GM19023 (cell line): ENCODE data around the gene C21orf91.
A peak's percentile ranks its signal among the peaks of the same experiment; 100 is the strongest.

Source experiments
- ATAC-seq: cut with Tn5 transposase; IDR thresholded peaks from one replicate; pipeline ENCODE4 v1.9.1; 2021; ENCODE audit warnings: mild to moderate bottlenecking, moderate library complexity; ENCODE audit not compliant: unreplicated experiment

C21orf91 gene

DNA sequence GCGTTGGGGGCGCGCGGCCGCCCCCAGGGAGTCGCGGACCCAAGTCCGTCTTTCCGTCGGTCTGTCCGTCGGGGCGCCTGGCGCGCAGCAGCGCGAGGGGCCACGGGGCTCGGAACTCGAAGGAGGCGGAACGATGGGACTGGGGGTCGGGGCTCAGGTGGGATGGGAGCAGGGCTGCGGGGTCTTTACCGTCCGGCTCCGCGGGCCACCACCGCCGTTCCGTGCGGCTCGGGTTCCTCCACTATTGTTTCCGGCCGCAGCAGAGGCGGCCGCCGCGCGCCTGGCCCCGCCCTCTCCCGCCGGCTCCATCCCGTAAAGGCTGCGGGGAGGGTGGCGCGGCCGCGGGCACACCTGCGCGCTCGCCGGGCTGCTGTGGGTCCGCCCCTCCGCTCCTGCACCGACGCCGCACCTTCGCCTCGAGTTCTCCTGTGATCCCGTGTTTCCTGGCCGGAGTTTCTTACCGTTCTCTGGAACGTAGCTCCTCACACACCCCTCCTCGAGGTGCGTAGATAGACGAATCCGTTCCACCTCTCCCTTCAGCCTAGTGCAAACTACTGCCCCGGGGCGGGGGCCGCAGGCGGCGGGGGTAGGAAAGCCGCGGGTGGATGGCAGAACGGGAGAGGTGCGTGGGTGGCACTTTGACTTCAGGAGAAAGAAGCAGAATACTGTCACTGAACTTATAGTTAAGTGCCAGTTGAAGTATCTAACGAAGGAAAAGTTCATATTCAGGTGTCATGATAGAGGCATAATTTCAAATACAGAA, at the start of gene C21orf91:
C21orf91 (minus strand) TSS at position 243 of the 763 bp plus-strand sequence. CDS start 1,038 bp downstream, outside the sequence.
- peak; percentile 88 for ATAC-seq

DNA sequence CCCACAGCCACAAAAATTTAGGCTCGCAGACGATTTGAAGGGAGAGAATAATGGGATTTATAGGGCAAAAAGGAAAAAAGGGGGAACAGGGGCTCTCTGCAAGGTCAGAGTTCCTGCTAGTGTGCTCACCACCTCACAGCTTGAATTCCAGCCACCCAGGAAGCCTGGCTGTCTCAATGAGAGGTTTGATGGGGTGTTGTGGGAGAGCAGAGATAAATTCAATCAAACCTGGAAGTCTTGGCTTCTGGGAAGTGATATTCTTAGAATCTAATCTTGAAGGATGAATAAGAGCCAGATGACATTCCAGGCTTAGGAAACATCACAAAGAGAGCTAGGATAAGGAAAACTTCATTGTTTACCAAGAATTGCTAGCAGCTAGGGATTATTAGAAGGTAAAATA, 47.4 kb upstream of the C21orf91 start:
- no peak for ATAC-seq

DNA sequence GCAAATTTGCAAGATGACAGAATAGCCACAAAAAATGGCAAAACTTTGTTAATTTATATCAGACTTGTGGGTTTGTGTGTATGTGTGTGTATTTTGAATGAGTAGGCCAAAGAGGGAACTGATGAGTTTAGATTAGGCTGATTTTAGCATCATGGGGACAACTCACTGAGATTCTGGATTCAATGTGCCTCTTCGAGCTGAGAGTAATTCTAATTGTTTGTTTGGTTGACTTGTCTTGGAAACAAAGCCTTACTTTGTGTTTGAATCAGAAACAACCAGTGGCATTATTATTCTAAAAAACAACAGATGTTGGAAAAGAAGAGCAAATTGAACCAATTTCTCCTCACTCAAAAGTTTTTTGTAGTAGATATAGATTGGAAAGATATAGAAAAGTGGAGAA, 40.5 kb upstream of the C21orf91 start:
- ATAC-seq, result no peak

DNA sequence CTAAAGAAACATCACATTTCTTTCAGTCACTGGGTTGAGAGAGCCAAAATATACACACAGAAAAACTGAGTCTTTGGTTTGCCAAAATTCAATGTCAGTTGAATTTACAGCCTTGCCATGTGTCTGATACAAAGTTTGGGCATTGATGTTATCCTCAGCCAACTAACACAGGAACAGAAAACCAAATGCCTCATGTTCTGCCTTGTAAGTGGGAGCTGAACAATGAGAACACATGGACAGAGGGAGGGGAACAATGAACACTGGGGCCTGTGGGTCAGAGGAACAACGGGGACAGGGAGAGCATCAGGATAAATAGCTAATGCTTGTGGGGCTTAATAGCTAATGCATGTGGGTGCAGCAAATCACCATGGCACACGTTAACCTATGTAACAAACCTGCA, 39.6 kb upstream of the C21orf91 start:
- ATAC-seq, result no peak

DNA sequence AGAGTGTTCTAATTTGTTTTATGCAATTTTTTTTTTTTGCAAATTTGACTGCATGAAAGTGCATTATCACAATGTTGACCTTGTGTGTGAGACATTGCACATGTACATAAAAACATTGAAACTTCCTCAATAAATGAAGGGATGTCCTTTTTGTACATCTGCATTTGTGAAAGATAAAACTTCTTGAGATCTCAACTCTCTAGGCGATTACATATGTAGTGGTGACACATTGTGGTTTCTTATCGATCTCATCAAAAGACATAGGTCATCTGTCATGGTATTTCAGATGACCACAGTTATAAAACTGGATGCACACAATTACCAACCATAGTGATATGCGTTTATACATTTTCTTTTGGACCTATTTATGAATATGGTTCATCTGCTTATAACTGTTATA, 35.6 kb upstream of the C21orf91 start:
- no peak for ATAC-seq

DNA sequence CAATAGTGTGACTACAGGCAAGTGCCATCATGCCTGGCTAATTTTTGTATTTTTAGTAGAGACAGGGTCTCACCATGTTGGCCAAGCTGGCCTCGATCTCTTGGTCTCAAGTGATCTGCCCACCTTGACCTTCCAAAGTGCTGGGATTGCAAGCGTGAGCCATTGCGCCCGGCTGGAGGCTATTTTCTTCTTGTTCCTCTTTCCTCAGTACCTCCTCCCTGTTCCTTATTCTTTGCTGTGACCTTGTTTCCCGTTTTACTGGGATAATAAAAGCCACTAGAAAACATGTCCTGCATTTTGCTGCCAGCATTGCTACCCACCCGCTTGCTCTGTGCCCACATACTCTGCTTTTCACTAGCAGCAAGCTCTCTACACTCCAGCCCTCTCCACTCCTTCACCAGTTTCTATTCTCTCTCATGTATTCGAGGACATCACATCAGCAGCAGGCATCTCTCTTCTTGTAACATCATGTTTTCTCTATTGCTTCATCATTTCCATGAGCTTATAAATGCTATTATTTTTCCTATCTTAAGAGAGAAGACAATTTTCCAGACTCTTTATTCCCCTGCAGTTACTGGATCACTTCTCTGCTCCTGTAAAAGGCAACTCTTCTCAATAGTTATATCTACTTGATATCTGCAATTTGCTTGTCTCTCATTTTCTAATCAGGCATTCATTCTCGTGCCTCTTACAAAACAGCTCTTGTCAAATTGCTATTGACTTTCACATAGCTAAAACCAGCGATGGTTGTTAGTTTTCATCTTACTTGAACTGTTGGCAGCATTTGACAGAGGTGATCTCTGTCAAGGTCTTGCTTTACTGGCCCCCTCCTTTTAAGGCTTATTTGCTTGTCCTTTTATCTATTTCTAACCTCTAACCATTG, 34.5 kb upstream of the C21orf91 start:
- no peak for ATAC-seq

DNA sequence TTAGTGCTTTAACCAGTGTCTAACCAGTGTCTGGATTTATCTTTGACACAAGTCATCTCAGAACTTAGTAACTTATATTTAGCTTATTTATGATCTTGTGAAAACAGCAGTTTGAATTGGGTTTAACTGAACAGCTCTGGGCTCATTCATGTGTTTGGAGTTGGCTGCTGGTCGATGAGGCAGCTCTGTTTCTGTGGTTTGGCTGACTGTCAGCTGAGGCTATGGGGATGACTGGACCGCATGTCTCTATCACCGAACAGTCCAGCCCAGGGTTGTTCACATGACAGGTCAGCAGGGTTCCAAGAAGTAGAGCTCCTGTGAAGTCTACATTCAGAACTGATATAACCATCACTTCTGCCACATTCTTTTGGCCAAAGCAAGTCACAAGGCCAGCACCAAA, 29.1 kb upstream of the C21orf91 start:
- ATAC-seq, result peak; percentile 98

DNA sequence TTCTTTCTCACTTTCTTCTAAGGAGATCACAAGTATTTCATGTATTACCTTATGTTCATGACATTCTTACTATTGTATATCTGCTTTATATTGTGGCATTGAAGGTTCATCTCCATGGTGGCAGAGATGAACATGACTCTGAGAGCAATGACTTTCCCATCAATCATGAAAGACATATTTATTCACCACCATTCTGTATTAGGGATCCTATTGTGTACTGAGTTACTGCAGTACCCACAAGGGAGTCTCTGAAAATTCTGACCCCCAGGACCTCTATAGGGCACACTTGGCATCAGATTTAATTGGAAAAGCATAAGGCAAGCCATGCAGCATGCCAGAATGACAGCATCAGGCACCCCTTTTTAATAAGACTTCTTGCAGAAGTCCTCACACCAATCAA, 21.9 kb upstream of the C21orf91 start:
- no peak for ATAC-seq

DNA sequence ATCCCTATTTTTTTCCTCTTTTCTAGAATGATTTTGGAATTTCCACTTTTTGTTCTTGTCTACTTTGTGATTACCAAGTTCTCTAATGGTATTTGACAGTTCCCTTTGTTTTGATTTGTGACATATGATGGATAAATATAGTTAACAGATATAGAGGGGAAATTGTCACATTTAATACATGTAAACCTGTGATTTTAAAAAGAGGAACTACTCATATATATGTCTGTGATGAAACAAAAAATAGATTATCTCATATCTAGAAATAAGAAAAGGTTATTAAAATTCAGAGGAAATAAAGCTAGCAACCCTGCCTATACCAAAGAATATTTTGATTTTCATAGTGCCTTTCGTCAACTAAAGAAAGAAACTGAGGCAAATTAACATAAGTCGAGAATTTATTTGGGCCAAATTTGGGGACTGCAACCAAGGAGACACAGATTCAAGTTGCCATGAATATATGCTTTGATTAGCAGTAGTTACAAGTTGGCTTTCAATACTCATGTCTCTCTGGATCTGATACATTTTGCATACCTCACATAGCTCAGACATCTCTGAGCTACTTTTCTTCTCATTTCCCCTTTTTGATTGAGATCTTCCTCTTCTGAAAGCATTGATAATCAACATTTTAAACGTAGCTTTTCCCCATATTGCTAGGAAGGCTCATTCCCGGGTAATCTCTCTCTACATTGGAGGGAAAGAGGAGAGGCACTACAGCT, 15.6 kb upstream of the C21orf91 start:
- no peak for ATAC-seq

DNA sequence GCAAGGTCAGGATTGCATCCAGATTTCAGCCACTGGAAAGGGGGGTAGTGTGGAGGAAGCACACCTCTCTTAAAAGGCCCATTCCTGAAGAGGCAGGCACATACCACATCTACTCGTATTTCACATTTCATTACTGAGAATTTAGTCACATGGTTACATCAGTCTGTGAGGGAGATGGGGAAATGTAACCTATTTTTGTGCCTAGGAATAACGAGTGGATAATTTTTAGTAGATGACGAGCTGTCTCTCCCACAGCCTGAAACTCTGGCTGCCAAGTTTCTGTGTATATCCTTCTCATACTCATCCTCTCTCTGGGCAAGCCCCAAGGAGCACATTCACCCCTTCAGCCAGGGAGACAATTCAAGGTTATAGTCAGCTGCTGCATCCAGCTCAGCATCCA, 10.3 kb upstream of the C21orf91 start:
- ATAC-seq, result no peak

DNA sequence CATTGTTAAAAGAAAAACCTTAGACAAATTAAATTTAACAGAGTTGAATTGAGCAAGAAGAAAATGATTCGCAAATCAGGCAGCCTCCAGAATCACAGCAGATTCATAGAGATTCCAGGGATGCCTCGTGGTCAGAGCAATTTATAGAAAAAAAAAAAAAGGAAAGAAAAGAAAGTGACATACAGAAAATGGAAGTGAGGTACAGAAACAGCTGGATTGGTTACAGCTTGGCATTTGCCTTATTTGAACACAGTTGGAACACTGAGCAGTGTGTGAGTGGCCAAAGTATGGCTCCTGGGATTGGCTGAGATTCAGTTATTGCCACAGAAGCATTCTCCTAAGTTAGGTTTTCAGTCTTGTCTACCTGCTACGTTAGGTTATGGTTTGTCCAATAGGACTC, 9.1 kb upstream of the C21orf91 start:
- ATAC-seq, result no peak

DNA sequence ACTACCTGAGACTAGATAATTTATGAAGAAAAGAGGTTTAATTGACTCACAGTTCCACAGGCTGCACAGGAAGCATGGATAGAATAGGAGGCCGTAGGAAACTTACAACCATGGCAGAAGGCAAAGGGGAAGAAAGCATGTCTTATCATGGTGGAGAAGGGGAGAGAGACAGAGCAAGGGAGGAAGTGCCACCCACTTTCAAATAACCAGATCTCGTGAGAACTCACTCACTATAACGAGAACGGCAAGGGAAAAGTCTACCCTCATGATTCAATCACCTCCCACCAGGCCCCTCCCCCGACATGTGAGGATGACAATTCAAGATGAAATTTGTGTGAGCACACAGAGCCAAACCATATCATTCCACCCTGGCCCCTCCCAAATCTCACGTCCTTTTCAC, 4.7 kb upstream of the C21orf91 start:
- no peak for ATAC-seq

DNA sequence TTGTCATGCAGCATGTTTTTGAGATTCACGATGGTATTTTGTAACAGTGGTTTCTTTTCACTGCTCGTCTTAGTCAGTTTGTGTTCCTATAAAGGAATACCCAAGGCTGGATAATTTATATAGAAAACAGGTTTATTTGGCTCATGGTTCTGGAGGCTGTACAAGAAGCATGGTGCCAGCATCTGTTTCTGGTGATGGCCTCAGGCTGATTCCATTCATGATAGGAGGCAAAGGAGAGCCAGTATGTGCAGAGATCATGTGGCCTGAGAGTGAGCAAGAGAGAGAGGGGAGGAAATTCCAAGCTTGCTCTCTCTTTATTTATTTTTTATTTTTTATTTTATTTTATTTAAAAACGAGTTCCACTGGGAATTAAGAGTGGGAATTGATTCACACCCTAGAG, 2.0 kb upstream of the C21orf91 start:
- no peak for ATAC-seq

DNA sequence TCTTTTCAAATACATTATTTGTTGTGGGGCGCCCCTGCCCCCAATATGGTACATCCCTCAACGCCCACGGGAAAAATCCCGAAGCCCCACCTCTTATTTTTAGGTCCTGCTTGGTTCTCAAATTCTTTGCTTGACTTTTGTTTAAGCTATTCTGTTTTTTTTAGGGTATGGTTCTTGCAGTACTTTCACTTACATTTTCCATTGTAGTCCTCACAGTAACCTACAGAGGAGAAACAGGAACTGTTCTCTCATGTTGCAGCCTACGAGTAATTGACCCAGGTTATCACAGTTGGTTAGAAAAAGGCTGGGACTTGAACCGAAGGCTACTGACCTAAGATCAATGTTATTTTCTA, 697 bp upstream of the C21orf91 start:
- ATAC-seq, result peak; percentile 47

DNA sequence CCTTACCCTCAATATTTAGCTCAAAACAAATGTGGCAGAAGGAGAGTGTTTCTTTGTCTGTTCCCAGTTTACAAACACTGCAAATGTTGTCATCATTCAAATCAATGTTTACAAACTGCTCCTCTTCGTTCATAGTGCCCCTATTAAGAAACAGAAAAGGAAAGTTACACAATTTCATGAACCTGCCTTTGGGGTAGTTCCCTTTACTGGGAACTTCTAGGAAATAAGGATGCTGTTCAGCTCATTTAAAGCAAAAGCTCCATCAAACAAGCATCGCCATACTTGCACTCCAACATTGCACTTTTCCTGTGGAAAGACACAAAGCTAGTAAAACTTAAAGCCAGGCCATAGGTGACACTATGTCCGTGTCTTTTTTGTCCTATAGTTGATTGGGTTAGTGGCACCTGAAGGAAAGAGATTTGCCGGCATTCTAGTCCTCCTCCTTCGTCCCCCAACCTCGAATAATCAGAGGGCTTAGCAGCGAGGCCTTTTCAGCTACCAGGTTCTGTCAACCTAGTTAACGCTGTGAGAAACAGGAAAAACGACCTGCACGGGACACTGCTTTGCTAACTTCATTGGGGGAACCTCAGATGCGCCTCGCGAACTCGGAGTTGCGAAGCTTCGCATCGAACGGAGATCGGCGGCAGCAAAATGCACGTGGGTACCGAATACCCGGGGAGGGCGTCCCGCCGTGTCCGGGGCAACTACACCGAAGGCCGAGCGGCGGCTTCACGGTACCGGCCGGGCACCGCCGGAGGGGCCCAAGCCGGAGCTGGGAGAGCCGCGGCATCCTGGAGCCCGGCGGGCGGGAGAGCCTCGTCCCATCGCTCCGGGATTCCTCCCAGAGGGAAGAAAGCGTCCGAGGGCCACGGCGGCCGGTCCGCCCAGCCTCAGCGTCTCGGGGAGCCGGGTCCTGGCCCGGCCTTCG, 706 bp downstream of the C21orf91 start:
- ATAC-seq, result peak; percentile 15

DNA sequence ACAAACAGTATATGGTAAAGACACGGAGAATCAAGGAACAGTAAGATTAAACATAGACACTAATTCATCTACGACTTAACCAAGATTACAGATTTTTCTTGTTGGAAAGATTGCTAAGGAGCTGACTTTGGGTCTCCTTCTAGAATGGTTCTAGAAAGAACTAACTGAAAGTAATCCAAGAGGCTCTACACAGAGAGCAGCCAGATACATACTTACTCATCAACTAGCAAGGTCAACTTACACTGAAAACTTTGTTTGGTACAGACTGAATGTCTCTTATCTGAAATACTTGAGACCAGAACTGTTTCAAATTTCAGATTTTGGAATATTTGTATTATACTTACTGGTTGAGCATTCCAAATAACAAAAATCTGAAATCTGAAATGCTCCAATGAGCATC, 5.8 kb downstream of the C21orf91 start:
- no peak for ATAC-seq

DNA sequence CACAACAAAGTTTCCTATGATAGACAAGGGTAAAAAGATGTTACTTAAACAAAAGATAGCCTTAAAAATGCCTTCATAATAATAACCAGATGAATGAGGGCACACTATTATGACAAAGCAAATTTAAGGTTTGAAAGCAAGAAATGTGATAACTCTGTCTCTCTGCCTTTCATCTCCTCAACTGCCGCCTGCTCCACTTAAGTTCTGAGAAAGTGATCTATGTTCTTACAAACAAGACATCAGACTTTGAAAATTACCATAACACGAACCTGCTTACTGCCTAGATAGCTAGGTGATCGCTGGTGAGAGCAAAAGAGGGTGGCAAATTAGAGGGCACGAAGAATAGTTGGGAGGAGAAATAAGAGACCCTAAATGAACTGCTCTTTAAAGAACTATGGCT, 13.2 kb downstream of the C21orf91 start:
- ATAC-seq, result no peak

DNA sequence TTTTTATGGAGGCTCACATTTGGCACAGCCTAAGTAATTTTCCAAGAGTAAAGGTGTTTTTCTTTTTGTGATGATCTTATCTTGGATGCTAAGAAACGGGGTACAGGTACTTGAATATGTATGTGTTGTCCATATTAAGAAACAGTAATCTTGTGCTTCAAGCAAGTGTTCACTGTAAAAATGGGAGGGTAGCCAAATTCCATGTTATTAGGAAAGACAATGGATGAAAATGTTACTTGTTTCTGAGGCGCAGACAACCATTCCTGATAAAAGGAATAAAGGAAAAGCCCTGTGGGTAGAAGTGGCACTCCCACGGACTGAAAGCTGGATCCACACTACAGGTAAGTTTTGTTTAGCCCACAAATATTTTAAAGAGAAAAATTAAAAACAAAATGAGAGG, 15.6 kb downstream of the C21orf91 start:
- ATAC-seq, result no peak

DNA sequence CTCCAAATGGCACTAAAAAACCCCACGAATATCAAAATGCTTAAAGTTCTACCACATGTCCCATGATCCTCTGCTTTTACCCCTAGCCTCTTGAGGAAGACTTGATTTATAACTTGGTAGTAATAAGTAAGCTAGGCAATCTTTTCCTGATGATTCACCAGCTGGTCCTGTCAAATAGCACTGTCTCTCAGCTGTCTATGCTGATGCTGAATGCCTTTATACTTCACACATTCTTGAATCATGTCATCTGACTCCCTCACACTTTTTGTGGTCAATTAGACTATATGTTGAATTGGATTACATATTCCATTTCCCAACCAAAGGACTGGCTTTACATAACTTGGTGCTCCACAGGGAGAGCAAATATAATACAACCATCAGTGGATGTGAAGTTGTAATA, 16.6 kb downstream of the C21orf91 start:
- no peak for ATAC-seq

DNA sequence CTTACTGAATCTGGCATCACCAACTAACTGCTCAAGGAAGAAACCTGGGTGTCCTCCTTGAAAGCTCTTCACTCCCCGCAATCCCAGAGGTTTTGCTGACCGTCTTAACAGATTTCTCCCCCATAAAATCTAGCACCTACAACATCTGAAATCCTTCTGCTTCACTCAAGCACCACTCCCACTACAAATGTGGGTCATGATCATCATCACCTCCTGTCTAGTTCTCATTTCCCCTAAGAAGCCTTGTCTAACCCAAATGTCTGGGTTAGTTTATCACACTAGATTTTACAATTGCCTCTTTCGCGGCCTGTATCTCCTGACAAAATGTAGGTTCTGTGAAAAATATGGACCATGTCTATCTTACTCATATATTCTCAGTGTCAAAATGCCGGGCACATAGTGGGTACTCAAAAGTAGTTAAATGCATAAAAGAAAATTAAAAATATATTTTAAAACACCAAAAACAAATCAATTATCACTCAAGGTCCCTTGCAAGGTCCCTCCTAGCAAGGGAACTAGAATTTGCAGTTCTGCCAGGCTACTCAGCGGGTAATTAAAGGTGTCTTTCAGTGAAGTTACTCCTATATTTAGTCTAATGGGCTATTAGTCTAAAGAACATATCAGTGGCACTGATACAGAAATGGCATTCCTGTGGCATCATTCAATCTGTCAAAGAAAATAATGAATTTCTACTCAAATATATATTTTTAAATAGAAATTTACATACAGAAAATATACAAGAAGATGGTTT, 19.6 kb downstream of the C21orf91 start:
- no peak for ATAC-seq
